ENCODE data around the gene CELF2.
"Not testable (repeated sequence)": the region's sequence is repeated elsewhere in the genome, so short reads cannot be mapped to it uniquely, and the experiment has no call there.

The CELF2 gene

GRCh38 chr10:11173042-11173441 is 155.4 kb downstream of the CELF2 start:
- no peak for DNase-seq (ENCODE audit: low read depth)

- no peak for DNase-seq (ENCODE audit: low read depth)
Measured at GRCh38 chr10:11175823-11176243, 158.2 kb downstream of the CELF2 start.

GRCh38 chr10:11176746-11177145 is 159.1 kb downstream of the CELF2 start:
- no peak for DNase-seq (ENCODE audit: low read depth)

- DNase-seq (ENCODE audit: low read depth), result no peak
Measured at GRCh38 chr10:11177381-11177780, 159.7 kb downstream of the CELF2 start.

GRCh38 chr10:11177926-11178471 is 160.3 kb downstream of the CELF2 start:
- no peak for DNase-seq (ENCODE audit: low read depth)

- DNase-seq (ENCODE audit: low read depth), result peak; percentile 75
Measured at GRCh38 chr10:11178606-11179515, 161.2 kb downstream of the CELF2 start.

- no peak for DNase-seq (ENCODE audit: low read depth)
Measured at GRCh38 chr10:11179516-11180105, 161.9 kb downstream of the CELF2 start.

GRCh38 chr10:11180228-11180627 is 162.6 kb downstream of the CELF2 start:
- peak; percentile 52 for DNase-seq (ENCODE audit: low read depth)

GRCh38 chr10:11181978-11182377 is 164.3 kb downstream of the CELF2 start:
- no peak for DNase-seq (ENCODE audit: low read depth)

- no peak for DNase-seq (ENCODE audit: low read depth)
Measured at GRCh38 chr10:11183015-11183414, 165.3 kb downstream of the CELF2 start.

- DNase-seq (ENCODE audit: low read depth), result no peak
Measured at GRCh38 chr10:11184093-11184492, 166.4 kb downstream of the CELF2 start.

- DNase-seq (ENCODE audit: low read depth), result not testable (repeated sequence)
Measured at GRCh38 chr10:11185128-11185665, 167.5 kb downstream of the CELF2 start.

GRCh38 chr10:11186374-11186773 is 168.7 kb downstream of the CELF2 start:
- DNase-seq (ENCODE audit: low read depth), result no peak

- DNase-seq (ENCODE audit: low read depth), result no peak
Measured at GRCh38 chr10:11189582-11190376, 172.1 kb downstream of the CELF2 start.

GRCh38 chr10:11191190-11191589 is 173.5 kb downstream of the CELF2 start:
- no peak for DNase-seq (ENCODE audit: low read depth)

- DNase-seq (ENCODE audit: low read depth), result no peak
Measured at GRCh38 chr10:11191678-11192077, 174.0 kb downstream of the CELF2 start.

- DNase-seq (ENCODE audit: low read depth), result no peak
Measured at GRCh38 chr10:11192304-11193000, 174.8 kb downstream of the CELF2 start.

- no peak for DNase-seq (ENCODE audit: low read depth)
Measured at GRCh38 chr10:11193001-11193551, 175.4 kb downstream of the CELF2 start.

GRCh38 chr10:11194859-11195586 is 177.4 kb downstream of the CELF2 start:
- no peak for DNase-seq (ENCODE audit: low read depth)

- DNase-seq (ENCODE audit: low read depth), result no peak
Measured at GRCh38 chr10:11195623-11196022, 178.0 kb downstream of the CELF2 start.

Measured in activated T-helper 9 cell treated with anti-CD3 and anti-CD28 coated beads, Interleukin-2, amount 50 U/mL, for 16 hours (primary cell).